Astrocyte of the hippocampus (primary cell): ENCODE measurements around the gene PARD6B.
"Not testable (repeated sequence)": the region's sequence is repeated elsewhere in the genome, so short reads cannot be mapped to it uniquely, and the experiment has no call there.

Experiments used
- DNase-seq: peaks from one replicate; pipeline ENCODE4 v3.0.0; 2011; ENCODE audit warnings: low read depth, low spot score

Gene PARD6B

DNA sequence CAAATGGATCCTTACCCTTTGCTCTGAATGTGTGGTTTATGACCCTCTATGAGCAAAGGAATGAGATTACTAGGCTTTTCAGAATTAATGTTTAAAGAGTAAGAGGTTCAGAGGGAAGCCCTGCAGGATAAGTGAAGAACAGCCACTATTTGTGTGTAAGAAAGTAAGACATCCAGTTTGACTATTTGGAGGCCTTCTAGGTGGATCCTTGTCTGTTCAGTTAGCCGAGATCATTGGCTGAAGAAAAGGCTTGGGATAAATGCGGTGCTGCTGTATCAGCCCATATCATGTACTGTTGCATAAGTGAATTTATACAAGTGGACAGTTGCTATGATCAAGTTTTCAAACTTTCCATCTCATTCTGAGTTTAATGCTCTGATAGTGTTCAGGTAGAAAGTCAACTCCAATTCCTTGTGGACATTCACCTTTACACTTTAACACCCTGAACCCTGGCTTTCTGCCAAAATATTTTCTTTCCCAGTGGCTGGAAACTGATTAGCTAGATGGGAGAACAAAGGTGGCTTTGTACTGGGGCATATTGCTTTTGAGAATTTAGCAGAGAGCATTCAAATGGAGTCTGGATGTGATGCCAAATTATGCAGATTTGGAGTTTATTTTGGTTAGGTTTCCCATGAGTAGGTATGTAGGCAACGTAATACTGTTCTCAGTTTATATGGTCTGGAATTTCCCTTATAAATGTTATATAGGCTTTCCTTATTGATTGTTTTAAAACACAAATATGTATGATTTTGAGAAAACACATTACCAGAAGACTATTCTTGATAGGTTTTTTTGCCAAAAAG lies 15.0 kb downstream of the PARD6B start:
- peak; percentile 75 for DNase-seq

DNA sequence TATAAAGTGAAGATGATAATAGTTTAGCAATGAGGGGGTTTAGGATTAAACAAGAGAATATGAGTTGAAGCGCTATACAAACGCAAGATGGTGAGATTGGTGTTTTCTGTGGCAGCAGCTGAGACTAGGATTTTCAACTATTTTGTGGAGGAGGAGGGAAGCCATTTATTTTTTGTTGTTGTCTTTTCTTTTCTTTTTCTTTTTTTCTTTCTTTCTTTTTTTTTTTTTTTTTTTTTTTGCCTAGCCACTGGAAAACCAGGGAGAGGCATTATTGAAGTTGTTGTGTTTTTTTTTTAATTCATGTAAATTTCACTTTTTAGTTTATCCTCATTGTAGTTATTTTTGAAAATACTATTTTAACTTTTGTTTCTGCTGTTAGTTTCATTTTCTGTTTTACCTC lies 15.9 kb downstream of the PARD6B start:
- no peak for DNase-seq

DNA sequence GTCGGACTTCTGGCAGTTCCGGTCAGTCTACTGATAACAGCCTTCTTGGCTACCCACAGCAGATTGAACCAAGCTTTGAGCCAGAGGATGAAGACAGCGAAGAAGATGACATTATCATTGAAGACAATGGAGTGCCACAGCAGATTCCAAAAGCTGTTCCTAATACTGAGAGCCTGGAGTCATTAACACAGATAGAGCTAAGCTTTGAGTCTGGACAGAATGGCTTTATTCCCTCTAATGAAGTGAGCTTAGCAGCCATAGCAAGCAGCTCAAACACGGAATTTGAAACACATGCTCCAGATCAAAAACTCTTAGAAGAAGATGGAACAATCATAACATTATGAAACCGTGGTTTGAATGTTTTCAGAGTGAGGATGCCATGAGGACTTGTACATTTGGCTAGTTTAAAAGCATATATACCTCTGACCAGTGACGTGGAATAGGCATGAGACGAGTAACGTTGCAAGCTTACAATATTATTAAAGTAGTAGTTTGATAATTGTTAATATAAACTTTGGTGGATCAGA lies 18.8 kb downstream of the PARD6B start:
- no peak for DNase-seq

DNA sequence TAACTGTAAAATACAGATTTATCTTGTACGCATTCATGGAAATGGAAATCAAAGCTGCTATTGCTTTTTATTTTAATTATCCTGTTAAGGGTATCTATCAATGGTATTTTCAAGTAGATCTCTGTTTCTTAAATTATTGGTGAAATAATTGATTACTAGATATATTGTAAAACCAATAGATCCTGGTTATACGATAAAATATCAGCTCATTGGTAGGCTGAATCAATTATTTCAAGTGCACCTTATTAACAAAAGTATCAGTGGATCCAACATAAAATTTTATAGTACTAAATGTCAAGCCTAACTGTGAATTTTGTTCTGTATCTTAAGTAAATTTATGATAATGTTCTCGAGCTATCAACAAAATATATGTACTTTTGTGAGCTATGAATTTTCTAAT lies 21.8 kb downstream of the PARD6B start:
- no peak for DNase-seq

DNA sequence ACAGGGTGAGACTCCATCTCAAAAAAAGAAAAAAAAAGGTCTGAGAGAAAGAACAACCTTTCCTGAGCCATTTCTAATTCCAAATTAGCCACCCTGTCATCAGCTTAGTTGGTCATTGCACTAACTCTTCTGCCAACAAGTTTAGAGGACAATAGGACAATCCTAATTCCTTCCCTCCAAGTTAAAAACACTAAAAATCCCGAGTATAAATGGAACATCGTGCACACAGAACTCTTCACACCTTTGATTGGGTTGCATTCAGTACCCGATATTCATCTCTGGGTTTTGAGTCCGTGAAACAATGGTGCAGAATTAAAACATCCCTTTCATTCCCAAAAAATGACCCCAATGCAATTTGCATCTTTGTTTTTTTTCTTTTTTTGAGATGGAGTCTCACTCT lies 23.0 kb downstream of the PARD6B start:
- DNase-seq = no peak

DNA sequence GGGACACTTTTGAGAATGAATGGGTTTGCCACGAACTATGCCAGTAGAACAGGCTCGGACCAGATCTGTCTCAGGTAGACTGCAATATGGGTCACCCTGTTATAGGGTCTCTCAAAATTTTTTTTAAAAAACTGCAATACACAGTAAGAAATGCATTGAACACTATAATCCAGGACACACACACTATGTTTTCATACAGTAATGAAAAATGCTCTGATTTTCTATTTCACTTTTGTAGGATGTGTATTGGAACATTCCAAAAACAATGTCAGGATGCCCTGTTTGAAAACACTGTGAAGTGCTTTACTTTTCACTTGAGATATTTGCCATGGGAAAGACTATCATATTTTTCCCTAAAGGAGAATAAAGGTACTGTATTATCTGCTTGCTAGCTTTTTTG lies 25.1 kb downstream of the PARD6B start:
- DNase-seq = no peak

DNA sequence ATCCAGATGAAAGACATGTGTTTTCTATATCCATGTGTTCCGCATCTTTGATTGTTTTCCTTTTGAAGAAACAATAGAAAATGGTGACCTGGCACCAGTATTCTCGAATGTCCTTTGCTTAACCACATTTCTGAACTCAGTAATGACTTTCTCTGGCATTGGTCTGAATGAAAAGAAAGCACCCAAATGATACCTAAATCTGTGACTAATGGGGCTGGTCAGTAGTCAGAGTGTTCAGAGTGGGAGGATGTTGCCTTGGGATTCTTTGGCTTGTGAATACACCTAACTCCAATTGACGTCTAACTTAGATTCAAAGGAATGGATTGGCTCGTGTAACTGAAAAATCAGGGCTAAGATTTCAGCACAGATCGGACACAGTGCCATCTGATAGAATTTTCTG lies 27.1 kb downstream of the PARD6B start:
- peak; percentile 44 for DNase-seq

DNA sequence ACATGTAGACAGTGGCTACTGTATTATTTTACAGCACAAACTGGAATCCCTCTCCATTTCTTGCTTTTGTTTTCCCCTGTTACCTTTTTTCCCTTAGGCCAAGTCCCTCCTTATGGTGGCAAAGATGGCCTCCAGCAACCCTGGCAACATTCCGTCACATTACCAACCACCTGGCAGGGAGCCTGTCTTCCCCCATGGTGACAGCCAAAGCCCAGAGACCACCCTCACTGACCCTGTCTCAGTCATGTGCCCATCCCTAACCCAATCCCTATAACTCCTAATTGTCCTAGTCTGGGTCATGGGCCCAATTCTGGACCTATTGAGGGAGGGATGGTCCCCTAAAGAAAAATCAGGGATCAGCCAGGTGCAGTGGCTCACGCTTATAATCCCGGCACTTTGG lies 27.6 kb downstream of the PARD6B start:
- no peak for DNase-seq

DNA sequence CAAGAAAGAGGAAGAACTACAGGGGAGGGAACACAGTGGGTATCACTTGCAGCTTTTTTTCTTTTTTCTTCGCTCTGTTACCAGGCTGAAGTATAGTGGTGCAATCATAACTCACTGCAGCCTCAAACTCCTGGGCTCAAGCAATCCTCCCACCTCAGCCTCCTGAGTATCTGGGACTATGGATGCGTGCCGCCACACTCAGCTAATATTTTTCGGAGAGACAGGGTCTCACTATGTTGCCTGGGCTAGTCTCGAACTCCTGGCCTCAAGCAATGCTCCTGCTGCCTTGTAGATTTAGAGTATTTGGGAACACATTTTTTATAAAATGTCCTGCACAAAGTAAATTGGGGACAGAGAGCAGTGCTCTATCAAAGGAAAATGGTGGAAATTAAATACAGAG lies 28.3 kb downstream of the PARD6B start:
- DNase-seq = no peak

DNA sequence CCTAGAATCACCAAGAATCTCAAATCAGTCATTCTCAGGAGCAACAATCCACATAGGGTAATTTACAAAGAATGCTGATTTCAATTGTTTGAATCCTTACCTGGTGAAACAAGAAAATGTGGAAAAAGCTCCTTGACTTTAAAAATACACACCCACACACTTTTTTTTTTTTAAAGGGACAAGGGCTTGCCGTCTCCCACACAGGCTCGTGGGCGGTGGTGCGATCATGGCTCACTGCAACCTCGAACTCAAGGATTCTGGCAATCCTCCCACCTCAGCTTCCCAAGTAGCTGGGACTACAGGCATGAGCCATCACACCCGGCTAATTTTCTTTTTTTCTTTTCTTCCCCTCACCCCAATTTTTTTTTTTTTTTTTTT lies 30.7 kb downstream of the PARD6B start:
- DNase-seq = peak; percentile 33

DNA sequence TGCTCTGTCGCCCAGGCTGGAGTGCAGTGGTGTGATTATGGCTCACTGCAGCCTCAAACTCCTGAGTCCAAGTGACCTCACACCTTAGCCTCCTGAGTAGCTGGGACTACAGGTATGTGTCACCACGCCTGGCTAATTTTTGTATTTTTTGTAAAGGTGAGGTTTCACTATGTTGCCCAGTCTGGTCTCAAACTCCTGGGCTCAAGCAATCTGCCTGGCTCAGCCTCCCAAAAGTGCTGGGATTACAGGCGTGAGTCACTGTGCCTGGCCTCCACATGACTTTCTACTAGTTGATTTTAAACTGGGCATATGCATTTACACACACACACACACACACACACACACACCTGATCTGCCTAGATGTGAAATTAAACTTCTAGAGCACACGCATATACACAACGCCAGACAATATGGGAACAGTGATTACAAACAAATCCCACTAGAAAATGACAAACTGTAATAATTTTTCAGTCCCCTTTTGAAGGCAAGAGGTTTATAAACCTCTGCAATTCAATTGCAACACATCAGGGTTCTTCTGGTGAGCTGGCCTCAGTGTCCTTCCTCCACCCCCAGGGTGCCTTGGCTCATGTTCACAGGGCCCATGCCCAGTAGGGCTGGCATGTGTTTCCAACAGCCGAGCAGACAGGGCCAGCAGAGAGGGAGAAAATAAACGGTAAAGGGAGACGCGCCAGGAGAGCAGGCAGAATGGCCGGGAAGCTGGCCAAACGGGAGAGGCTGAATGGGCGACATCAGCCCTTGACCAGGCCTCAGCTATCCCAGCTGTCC lies 31.2 kb downstream of the PARD6B start:
- peak; percentile 74 for DNase-seq

DNA sequence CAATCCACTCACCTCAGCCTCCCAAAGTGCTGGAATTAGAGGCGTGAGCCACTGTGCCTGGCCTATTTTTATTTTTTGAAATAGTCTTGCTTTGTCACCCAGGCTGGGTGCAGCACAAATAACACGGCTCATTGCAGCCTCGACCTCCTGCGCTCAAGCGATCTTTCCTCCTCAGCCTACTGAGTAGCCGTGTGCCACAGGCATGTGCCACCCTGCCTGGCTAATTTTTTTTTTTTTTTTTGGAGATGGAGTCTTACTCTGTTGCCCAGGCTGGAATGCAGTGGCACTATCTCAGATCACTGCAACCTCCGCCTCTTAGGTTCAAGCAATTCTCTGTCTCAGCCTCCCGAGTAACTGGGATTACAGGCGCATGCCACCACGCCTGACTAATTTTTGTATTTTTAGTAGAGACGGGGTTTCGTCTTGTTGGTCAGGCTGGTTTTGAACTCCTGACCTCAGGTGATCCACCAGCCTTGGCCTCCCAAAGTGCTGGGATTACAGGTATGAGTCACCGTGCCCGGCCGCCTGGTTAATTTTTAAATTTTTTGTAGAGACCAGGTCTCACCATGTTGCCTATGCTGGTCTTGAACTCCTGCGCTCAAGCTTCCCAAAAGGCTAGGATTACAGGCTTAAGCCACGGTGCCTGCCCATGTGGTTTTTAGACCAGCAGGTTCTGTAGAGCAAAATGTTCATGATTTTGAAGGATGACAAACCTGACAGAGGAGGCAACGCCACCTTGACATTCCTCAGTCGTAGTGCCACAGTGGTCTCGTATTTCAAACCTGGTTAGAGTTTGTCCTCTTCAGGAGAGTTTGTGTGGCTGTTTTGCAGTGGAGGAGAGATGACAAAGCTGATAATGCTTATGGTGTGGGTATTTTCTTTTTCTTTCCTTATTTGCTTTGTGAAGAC lies 32.4 kb downstream of the PARD6B start:
- DNase-seq = not testable (repeated sequence)

DNA sequence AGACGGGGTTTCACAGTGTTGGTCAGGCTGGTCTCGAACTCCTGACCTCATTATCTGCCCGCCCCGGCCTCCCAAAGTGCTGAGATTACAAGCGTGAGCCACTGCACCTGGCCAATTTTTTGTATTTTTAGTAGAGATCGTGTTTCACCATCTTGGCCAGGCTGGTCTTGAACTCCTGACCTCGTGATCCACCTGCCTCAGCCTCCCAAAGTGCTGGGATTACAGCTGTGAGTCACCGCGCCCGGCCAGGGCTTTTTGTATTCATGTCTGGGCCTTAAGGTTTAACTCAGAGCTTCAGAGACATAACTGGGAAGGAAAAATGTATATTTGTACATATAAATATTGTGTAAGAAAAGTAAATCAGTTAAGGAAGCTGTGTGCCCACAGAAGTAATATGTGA lies 33.9 kb downstream of the PARD6B start:
- not testable (repeated sequence) for DNase-seq

DNA sequence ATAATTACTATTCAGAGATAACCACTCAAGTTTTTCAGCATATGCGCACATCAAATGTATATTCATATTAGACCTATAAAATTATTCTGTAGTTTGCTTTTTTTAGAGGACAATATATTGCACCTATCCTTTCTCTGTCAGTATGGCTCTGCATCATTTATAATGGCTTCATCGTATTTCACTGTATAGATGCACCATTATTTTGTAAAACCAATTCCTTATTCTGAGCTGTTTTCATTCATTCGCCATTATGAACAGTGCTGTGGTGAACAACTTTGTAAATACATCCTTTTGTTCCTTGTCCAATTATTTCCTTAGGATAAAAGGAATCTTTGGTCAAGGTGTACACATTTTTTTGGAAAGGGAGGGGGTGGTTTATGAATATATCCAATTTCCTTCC lies 34.3 kb downstream of the PARD6B start:
- no peak for DNase-seq

DNA sequence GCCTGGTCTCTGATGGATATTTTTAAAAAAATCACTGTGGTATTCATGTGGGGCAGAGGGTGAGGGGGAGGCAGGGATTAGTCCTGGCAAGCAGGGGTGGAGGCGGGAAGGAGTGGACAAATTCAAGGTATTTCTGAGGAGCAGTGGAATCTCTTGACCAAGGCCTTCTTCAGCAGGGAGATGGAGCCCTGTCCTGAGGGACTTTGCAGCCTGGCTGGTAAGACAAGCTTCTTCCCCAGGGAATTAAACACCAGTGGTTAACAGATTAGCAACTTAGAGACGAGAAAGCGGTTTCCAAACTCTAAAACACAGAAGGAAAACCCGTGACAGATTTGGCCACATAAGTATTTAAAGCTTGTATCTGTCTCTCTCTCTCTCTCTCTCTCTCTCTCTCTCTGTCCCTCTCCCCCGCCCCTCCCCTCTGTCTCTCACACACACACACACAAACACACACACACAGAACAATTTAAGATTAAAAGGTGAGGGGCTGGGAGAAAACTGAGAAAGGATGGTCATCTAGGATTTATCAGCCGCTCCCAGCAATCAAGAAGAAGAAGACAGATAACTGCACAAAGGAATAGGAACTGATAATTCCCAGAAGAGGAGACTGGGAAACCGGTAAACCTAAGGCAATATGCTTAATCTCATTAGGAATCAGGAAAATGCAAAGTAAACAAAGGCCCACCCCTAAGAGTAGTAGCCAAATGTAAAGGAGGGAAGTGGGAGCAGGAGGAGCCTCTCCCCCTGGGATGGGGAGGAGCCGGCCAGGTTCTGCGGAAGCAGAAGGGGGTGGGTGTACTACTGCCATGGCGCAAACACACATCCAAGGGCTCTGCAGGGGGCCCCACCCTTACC lies 35.8 kb downstream of the PARD6B start:
- peak; percentile 28 for DNase-seq

DNA sequence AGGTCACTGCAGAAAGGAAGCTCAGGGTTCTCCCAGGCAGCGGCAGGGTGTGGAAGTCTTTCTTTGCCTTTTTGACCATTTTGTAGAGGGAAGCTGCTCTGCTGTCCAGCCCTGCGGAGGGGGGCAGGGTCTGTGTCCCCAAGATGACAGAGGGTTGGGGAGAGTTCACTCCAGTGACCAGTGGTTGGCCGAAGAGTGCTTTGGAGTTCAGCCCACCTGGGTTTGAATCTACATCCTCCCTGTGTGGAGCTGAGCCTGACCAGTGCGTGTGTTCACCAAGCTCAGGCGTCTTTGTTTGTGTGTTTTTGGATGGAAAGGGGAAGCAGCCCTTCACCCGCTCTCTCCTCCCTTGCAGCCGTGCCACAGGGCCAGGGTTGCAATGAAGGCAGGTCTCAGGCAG lies 37.6 kb downstream of the PARD6B start:
- DNase-seq = not testable (repeated sequence)

DNA sequence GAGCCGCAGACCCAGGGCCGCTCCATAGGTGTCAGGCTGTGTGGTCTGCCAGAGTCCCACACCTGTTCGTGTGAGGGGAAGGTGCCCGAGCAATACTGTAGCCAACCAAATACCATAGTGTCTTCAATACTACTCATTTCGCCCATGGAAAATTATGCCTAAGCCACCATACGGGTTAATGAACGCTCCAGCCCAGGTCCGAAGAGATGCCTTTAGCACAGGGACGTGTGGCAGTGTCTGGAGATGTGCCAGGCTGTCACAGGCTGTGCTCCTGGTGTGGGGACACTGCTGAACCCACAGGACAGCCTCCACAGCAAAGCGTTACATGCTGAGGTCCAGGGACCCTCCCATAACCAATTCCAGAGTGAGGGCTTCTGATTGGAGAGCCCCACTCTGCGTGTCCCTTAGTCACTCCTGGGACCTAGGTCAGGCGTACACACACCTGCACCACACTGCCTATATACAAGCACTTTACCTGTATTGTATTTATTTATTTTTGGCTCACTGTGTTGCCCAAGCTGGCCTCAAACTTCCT lies 38.2 kb downstream of the PARD6B start:
- DNase-seq = not testable (repeated sequence)

DNA sequence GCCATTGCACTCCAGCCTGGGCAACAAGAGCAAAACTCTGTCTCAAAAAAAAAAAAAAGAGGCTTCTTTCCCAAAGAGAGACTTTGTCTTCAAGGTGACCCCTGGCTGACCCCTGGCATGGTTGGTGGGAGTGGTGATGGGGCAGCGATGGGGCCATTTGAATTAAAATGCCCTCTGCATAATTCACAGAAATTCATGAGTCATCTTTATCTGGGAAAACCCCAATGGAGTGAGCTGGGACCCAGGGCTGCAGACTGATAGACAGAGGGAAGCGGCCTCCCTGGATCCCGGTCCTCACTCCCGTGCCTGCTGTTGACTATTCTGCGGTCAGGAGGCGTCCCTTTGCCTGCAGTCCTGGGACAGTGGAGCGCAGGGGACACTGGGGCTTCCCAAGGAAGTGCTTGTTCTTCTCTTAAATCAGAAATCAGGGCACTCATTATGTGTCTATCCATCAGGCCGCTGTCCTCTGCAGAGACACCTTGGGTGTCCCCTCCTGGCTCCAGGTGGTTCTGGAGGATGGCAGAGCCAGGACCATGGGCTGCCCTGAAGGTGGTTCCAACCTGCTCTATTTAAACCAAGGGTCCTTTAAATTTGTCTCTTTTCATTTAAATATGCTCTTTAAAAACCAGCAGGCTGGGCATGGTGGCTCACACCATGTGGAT lies 40.2 kb downstream of the PARD6B start:
- DNase-seq = peak; percentile 65

DNA sequence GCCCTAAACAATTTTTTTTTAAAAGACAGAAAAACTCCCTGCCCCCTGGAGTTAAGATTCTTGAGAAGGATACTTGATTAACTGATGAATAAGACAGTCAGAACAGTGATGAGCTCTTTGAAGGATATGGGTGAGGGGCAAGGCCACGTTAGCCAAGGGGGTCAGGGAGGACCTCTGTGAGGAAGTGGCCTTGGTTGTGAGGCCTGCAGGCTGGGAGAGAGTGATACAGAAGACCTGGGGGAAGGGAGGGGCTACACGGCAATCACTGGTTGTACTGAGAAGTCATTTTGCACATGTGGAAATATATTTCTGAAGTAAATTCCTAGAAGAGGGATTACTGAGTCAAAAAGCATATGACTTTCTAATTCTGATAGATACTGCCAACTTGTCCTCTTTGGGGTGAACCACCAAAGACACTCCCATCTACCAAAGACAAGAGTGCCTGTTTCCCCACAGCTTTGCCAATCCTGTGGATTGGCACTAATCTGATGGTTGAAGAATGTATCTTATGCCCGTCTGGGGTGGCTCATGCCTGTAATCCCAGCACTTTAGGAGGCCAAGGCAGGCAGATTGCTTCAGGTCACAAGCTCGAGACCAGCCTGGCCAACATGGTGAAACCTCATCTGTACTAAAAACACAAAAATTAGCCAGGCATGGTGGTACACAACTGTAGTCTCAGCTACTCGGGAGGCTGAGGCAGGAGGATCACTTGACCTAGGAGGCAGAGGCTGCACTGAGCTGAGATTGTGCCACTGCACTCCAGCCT lies 41.2 kb downstream of the PARD6B start:
- DNase-seq = no peak
